GM12878 (cell line): Measurements from ENCODE around the gene RASGRF2. TPM values are rescaled to one million over a fixed set of nuclear protein-coding genes. Genes with fewer than 3 reads are reported as not detected.

Source experiments
- ATAC-seq: fragments of 200-7000 bp; cut with Tn5 transposase; 3 replicates; pipeline ENCODE4 v1.9.1; 2020; ENCODE audit warnings: mild to moderate bottlenecking, moderate library complexity
- BruUV-seq: library from RNA; stranded (reverse); fragments of 400-500 nt; replicated peaks from 2 replicates; lab custom pipeline; 2021; lab: Mats Ljungman, UMichigan
- CTCF ChIA-PET: fragments of 300-600 bp; sonication (Branson Sonifier 250); formaldehyde crosslinking; extraction: SDS; loops from one replicate; lab custom pipeline; 2021; ENCODE audit warnings: inconsistent platforms; lab: Yijun Ruan, JAX
- POLR2A ChIA-PET: fragments of 350-600 bp; formaldehyde crosslinking; extraction: SDS; loops from one replicate; lab custom pipeline; 2021; ENCODE audit warnings: inconsistent platforms; lab: Charles Lee
- RAD21 ChIA-PET: fragments of 300-600 bp; sonication (Branson Sonifier 250); formaldehyde crosslinking; loops from one replicate; lab custom pipeline; 2023; ENCODE audit warnings: antibody characterized with exemption; ENCODE audit not compliant: unreplicated experiment; lab: Charles Lee
- SMC1A ChIA-PET: fragments of 300-600 bp; sonication (Branson Sonifier 250); formaldehyde crosslinking; loops from one replicate; lab custom pipeline; 2023; ENCODE audit not compliant: unreplicated experiment, uncharacterized antibody; lab: Charles Lee
- DNase-seq: peaks from one replicate; pipeline ENCODE4 v3.0.0-alpha.2; 2011; ENCODE audit warnings: low read depth, low spot score
- FAIRE-seq: peaks from 3 replicates; lab custom pipeline; 2011; peaks lifted over from hg19 to GRCh38; lab: Jason Lieb, UNC
- H2AFZ ChIP-seq: 2 replicates; pipeline ENCODE4 v1.6.0; 2011; ENCODE audit warnings: low read depth, low read length, control low read depth; ENCODE audit not compliant: control insufficient read depth
- H3K27ac ChIP-seq: 2 replicates; pipeline ENCODE4 v1.5.1; 2011; ENCODE audit warnings: control low read depth; ENCODE audit not compliant: control insufficient read depth, insufficient read depth
- H3K27me3 ChIP-seq, 2 experiments: replicated peaks in 1 of 2; 2 replicates each; pipeline versions ENCODE4 v1.6.0 to v1.6.1; 2011; ENCODE audit warnings: low read length in 1 of 2; ENCODE audit not compliant: control insufficient read depth in 2 of 2, insufficient read depth in 2 of 2
- H3K36me3 ChIP-seq, 2 experiments: 2 replicates each; pipeline ENCODE4 v1.5.1; 2011; ENCODE audit warnings: low read length in 1 of 2; ENCODE audit not compliant: control insufficient read depth in 2 of 2, insufficient read depth in 2 of 2
- H3K4me1 ChIP-seq: 2 replicates; pipeline ENCODE4 v1.6.1; 2011; ENCODE audit warnings: mild to moderate bottlenecking, low read length, moderate library complexity, mixed read lengths; ENCODE audit not compliant: control insufficient read depth, insufficient read depth
- H3K4me2 ChIP-seq: 2 replicates; pipeline ENCODE4 v1.6.0; 2011; ENCODE audit warnings: control low read depth; ENCODE audit not compliant: control insufficient read depth, insufficient read depth
- H3K4me3 ChIP-seq: fragments of 200-600 bp; sonication (generic); 2 replicates; pipeline ENCODE4 v1.5.1; 2016
- H3K79me2 ChIP-seq: 2 replicates; pipeline ENCODE4 v1.6.0; 2011; ENCODE audit warnings: low read length; ENCODE audit not compliant: control insufficient read depth, insufficient read depth
- H3K9ac ChIP-seq: 2 replicates; pipeline ENCODE4 v1.8.0; 2011; ENCODE audit warnings: low read length, control low read depth, mixed read lengths; ENCODE audit not compliant: control insufficient read depth, insufficient read depth
- H3K9me3 ChIP-seq: replicated peaks from 3 replicates; pipeline ENCODE4 v1.5.1; 2011; ENCODE audit warnings: mild to moderate bottlenecking, low read length; ENCODE audit not compliant: control insufficient read depth, insufficient read depth
- H4K20me1 ChIP-seq: 2 replicates; pipeline ENCODE4 v1.6.0; 2011; ENCODE audit not compliant: control insufficient read depth, insufficient read depth
- CREB1 ChIP-seq: IDR thresholded peaks from 2 replicates; pipeline ENCODE4 v1.6.1; 2012; ENCODE audit warnings: low read depth, mild to moderate bottlenecking, inconsistent platforms
- EP300 ChIP-seq, 2 experiments: fragments of 150-350 bp in 1 of 2; IDR thresholded peaks; 2 replicates each; pipeline ENCODE4 v1.6.1; 2011 to 2012; ENCODE audit warnings: low read depth in 2 of 2, low read length in 2 of 2, borderline replicate concordance in 1 of 2, improper control_type of control experiment in 1 of 2, inconsistent platforms in 1 of 2; ENCODE audit not compliant: control insufficient read depth in 1 of 2
- ESRRA ChIP-seq: IDR thresholded peaks from 2 replicates; pipeline ENCODE4 v1.6.1; 2012; ENCODE audit warnings: mild to moderate bottlenecking, low read length, improper control_type of control experiment
- KLF5 ChIP-seq: fragments of 450-650 bp; IDR thresholded peaks from 2 replicates; pipeline ENCODE4 v1.6.1; 2014; ENCODE audit warnings: mild to moderate bottlenecking; ENCODE audit not compliant: partially characterized antibody
- TARDBP ChIP-seq: IDR thresholded peaks from 2 replicates; pipeline ENCODE4 v1.6.1; 2016; ENCODE audit warnings: borderline replicate concordance
- WGBS: methylation state at CpG from one replicate; pipeline ENCODE4 v1.1.6; 2016; ENCODE audit warnings: low lambda C conversion rate; ENCODE audit not compliant: insufficient replicate concordance, insufficient coverage; ENCODE audit errors: missing lambda C conversion rate; 5-methylcytosine and 5-hydroxymethylcytosine counted together
- in situ Hi-C: fragments of 300-500 bp; cut with MboI; formaldehyde crosslinking; loops from 9 replicates; pipeline ENCODE4 v1.14.3; 2018; ENCODE audit warnings: mixed read lengths
- intact Hi-C: fragments of 100-400 bp; cut with micrococcal nuclease; formaldehyde crosslinking; loops from one replicate; pipeline ENCODE4 v1.14.2; 2022; ENCODE audit not compliant: unreplicated experiment
- polyA plus RNA-seq, 11 experiments: library from polyadenylated mRNA; depleted of rRNA in 4 of 11; unstranded in 6 of 11; stranded (reverse) in 5 of 11; fragments of >200 nt; fragmentation: Nextera tagmentation in 4 of 11; fragmentation: Illumina TruSeq in 1 of 11; extraction: Ambion mirVana in 4 of 11; extraction: Trizol in 1 of 11; gene quantifications; 1 replicate in 1 of 11; 2 replicates in 10 of 11; pipeline versions ENCODE4 v1.2.1 to v1.2.3, GENCODE V29; 2011 to 2016; ENCODE audit warnings: inconsistent platforms in 2 of 11, missing spikeins in 2 of 11, low read depth in 1 of 11
- total RNA-seq, 4 experiments: library from RNA; depleted of rRNA in 3 of 4; stranded (reverse); fragments of >200 nt in 3 of 4; fragmentation: Illumina TruSeq in 1 of 4; extraction: Trizol in 1 of 4; gene quantifications; 2 replicates each; pipeline versions ENCODE4 v1.2.1 to v1.2.3, GENCODE V29; 2013 to 2021
- TF ChIP-seq, protein P1 (sequence below): IDR thresholded peaks from 2 replicates; pipeline ENCODE4 v1.6.1; 2011; ENCODE audit warnings: low read depth, low read length, improper control_type of control experiment, borderline replicate concordance
- TF ChIP-seq, protein P2 (sequence below): IDR thresholded peaks from 2 replicates; pipeline ENCODE4 v1.6.1; 2012; ENCODE audit warnings: mild to moderate bottlenecking, low read depth, low read length

RASGRF2 gene
- total and polyA plus RNA-seq, 10 of the 15 experiments (the other 5 are each of a cell fraction or from before 2014, with no cell fraction given), result 0.05 to 0.24 (median 0.07) TPM

GRCh38 chr5:80917631-80918030, 42.5 kb upstream of the RASGRF2 start (continued):
- TF ChIP-seq, protein P1, sequence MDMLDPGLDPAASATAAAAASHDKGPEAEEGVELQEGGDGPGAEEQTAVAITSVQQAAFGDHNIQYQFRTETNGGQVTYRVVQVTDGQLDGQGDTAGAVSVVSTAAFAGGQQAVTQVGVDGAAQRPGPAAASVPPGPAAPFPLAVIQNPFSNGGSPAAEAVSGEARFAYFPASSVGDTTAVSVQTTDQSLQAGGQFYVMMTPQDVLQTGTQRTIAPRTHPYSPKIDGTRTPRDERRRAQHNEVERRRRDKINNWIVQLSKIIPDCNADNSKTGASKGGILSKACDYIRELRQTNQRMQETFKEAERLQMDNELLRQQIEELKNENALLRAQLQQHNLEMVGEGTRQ, result no peak
- TF ChIP-seq CREB1, result no peak
- no peak for TF ChIP-seq ESRRA
- no peak for TF ChIP-seq KLF5
- TF ChIP-seq, protein P2, sequence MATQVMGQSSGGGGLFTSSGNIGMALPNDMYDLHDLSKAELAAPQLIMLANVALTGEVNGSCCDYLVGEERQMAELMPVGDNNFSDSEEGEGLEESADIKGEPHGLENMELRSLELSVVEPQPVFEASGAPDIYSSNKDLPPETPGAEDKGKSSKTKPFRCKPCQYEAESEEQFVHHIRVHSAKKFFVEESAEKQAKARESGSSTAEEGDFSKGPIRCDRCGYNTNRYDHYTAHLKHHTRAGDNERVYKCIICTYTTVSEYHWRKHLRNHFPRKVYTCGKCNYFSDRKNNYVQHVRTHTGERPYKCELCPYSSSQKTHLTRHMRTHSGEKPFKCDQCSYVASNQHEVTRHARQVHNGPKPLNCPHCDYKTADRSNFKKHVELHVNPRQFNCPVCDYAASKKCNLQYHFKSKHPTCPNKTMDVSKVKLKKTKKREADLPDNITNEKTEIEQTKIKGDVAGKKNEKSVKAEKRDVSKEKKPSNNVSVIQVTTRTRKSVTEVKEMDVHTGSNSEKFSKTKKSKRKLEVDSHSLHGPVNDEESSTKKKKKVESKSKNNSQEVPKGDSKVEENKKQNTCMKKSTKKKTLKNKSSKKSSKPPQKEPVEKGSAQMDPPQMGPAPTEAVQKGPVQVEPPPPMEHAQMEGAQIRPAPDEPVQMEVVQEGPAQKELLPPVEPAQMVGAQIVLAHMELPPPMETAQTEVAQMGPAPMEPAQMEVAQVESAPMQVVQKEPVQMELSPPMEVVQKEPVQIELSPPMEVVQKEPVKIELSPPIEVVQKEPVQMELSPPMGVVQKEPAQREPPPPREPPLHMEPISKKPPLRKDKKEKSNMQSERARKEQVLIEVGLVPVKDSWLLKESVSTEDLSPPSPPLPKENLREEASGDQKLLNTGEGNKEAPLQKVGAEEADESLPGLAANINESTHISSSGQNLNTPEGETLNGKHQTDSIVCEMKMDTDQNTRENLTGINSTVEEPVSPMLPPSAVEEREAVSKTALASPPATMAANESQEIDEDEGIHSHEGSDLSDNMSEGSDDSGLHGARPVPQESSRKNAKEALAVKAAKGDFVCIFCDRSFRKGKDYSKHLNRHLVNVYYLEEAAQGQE, result no peak
- TF ChIP-seq TARDBP, result no peak

DNA sequence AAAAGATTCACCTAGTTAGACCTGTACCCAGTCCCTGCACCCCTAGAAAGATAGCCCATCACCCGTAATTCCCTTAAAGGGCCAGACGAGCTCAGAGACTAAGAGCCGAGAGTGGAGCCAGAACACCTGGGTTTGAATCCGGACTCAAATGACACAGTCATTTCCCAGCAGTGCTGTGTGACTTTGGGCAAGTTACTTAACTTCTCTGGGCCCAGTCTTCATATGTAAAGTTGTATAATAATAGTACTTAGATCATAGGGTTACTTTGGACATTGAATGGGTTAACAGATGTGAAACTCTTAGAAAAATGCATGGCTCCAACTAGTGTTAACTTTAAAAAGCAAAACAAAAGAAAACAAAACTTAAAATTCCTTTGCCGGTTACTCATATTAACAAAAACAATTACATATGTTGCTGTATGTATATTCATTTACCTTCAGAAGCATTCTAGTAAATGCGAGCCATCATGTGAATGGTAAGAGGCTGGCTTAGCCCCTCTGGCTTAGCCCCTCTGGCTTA, 40.4 kb upstream of the RASGRF2 start:
- TF ChIP-seq EP300 (IDR thresholded peaks at IDR 0.05; ENCODE audit: borderline replicate concordance in 1 of 2, control insufficient read depth in 1 of 2, low read depth in 2 of 2, low read length in 2 of 2), result no peak
- WGBS, result 78% methylated on average over 6 of the region's 6 CpGs
- Histone ChIP-seq H2AFZ (no peak overlapping the region), H3K9ac (no peak overlapping the region), H3K27ac (no peak overlapping the region), H3K4me3 (no peak overlapping the region), H3K79me2 (no peaks in the 10 kb centered on the region), H3K4me2 (no peak overlapping the region), H3K36me3 (no peaks in the 10 kb centered on the region), H3K27me3 (no peaks in the 10 kb centered on the region), H3K9me3 (no peaks in the 10 kb centered on the region), H3K4me1 (peaks cover 4% of the 10 kb centered on the region; the same call in 1 of the 2 replicates), H4K20me1 (no peaks in the 10 kb centered on the region)
- no peak for FAIRE-seq
- in situ Hi-C loops (no loop called here), intact Hi-C loops (no loop called here)
- no peak for DNase-seq
- RAD21 ChIA-PET, result interaction anchor here (1.1 kb wide), 1 partner anchor 9 kb away, joined by 3 read pairs; no protein-coding TSS in a partner anchor
- SMC1A ChIA-PET, result interaction anchor here (1.1 kb wide), 1 partner anchor 59 kb away, joined by 3 read pairs; no protein-coding TSS in a partner anchor
- CTCF ChIA-PET, result no interaction called here
- BruUV-seq, result no TSS peak
- no peak for ATAC-seq
- POLR2A ChIA-PET, result no interaction called here
